HFF-Myc (cell line): ENCODE data around the gene COX15.
A peak's percentile ranks its signal among the peaks of the same experiment; 100 is the strongest.

Experiments
- DNase-seq: peaks from one replicate; pipeline ENCODE4 v3.0.0-alpha.2; 2011; ENCODE audit warnings: low read depth; ENCODE audit errors: extremely low read depth
- H3K4me3 ChIP-seq: replicated peaks from 2 replicates; pipeline ENCODE4 v1.5.1; 2011; ENCODE audit warnings: low read depth, mild to moderate bottlenecking, control low read depth, low read length
- CTCF ChIP-seq: IDR thresholded peaks from 2 replicates; pipeline ENCODE4 v1.5.1; 2012; ENCODE audit warnings: mild to moderate bottlenecking, low read depth, low read length, control low read depth; ENCODE audit errors: missing control alignments

The COX15 gene

GRCh38 chr10:99730026-99730425 lies 1.9 kb downstream of the COX15 start:
- no peak for DNase-seq
- no peak for TF ChIP-seq CTCF
- H3K4me3 ChIP-seq, result no peak overlapping the region

- no peak for DNase-seq
- TF ChIP-seq CTCF, result no peak
- H3K4me3 ChIP-seq, result no peak overlapping the region
Measured at GRCh38 chr10:99720387-99720786, 11.5 kb downstream of the COX15 start.

GRCh38 chr10:99714446-99714845 lies 17.5 kb downstream of the COX15 start:
- no peak for DNase-seq
- no peak for TF ChIP-seq CTCF

GRCh38 chr10:99711129-99711719 lies 20.7 kb downstream of the COX15 start:
- H3K4me3 ChIP-seq, result no peak overlapping the region
- DNase-seq, result peak; percentile 33
- TF ChIP-seq CTCF, result peak; percentile 51

More at GRCh38 chr10:99714446-99714845, 17.5 kb downstream of the COX15 start:
- H3K4me3 ChIP-seq, result no peak overlapping the region

GRCh38 chr10:99709480-99710229 lies 22.3 kb downstream of the COX15 start:
- no peak overlapping the region for H3K4me3 ChIP-seq
- no peak for TF ChIP-seq CTCF
- no peak for DNase-seq

GRCh38 chr10:99708428-99709012 lies 23.4 kb downstream of the COX15 start:
- no peak for TF ChIP-seq CTCF
- H3K4me3 ChIP-seq, result no peak overlapping the region
- DNase-seq, result no peak
